GM18526 (cell line): ENCODE measurements around the gene ACTN1.

ENCODE experiments used
- POLR2A ChIP-seq: IDR thresholded peaks from 3 replicates; pipeline ENCODE4 v1.6.1; 2011; ENCODE audit not compliant: insufficient read length; ENCODE audit errors: extremely low read depth

Gene ACTN1

DNA sequence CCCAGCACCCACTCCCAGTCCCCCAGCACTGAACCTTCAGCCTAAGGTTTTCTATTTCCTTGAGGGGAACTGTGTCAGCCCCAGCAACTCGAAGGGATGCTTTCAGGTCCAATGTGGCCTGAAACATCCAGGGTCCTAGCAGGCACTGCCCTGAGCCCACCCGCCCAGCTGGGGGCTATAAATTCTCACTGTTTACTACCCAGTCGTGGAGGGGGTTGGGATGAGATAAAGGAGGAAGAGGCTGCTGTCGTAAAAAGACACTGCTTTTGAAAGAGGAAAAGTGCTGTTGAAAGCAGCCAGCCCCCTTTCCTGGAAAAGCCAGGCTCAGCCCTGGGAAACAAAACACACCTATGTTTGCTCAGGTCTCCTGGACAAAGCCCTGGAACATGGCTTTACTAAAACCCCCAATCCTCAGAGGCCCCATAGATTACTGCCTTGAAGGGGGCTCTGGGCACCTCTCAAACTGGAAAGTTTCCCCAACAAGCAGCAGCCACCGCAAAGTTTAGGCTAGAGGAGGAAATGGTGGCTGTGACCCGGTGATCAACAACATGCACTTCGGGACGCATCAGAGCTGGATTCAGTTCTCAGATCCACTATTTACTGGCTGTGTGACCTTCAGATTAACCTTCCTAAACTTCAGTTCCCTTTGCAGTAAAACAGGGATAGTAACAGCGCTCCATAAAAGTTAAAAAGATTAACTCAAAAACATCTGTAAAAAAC lies 51.0 kb downstream of the ACTN1 start:
- no peak for TF ChIP-seq POLR2A

- no peak for TF ChIP-seq POLR2A
Observed at GRCh38 chr14:68927089-68927488, 52.0 kb downstream of the ACTN1 start.

DNA sequence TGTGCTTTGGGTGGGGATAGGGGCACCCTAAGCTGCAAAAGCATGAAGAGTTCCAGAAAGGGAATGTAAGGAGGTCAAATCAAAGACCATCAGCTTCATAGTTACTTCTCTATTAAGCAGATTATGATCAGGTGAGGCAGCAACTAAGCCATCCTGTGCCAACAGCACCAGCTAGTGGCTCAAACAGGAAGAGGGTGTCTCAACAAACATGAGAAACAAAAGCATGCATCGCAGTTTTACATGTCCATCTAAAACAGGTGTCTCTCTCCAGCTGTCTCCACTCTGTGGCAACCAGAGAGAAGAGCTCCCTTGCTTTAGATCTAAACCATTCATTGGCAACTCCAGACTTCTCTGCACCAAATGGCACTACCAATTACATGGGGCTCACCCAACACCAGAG lies 52.9 kb downstream of the ACTN1 start:
- no peak for TF ChIP-seq POLR2A

GRCh38 chr14:68925373-68925772 lies 53.7 kb downstream of the ACTN1 start:
- no peak for TF ChIP-seq POLR2A

- TF ChIP-seq POLR2A: no peak
Observed at GRCh38 chr14:68924186-68925158, 54.6 kb downstream of the ACTN1 start.

DNA sequence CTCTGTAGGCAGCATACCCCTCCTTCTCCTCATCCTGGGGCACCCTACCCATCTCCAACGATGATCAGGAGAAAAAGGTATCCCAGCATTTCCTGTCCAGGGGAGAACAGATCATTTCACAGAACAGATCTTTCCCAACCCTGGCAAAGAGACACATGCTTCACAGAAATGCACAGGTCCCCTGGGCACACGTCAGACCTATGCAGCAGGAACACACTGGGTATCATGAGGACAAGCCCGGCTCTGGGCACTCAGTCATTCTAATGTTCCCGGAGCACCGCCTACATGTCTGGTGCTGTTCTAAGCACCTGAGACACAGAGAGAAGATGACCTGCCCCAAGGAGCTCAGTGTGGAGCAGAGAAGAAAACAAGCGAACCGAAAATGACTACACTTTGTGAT lies 56.2 kb downstream of the ACTN1 start:
- no peak for TF ChIP-seq POLR2A

DNA sequence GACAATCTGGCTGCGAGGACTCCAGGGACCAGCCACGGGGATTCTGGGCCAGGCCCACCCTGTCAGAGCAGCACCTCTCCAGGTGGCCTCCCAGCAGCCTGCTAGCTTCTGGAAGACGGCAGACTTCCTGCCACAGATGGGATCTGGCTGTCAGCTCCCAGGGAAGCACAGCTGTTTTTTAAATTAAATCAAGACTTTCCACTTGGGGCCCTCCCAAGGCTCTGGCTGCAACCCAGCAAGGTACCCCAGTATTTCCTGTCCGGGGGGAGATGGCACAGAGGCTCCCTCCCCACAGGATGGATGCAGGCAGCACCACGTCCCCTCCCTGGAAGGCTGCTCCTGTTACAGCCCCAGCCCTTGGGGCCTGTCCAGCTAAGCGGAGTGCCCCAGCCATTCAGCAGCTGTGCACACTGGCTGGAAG lies 56.9 kb downstream of the ACTN1 start:
- TF ChIP-seq POLR2A: no peak

- TF ChIP-seq POLR2A: no peak
Observed at GRCh38 chr14:68921666-68922065, 57.4 kb downstream of the ACTN1 start.

DNA sequence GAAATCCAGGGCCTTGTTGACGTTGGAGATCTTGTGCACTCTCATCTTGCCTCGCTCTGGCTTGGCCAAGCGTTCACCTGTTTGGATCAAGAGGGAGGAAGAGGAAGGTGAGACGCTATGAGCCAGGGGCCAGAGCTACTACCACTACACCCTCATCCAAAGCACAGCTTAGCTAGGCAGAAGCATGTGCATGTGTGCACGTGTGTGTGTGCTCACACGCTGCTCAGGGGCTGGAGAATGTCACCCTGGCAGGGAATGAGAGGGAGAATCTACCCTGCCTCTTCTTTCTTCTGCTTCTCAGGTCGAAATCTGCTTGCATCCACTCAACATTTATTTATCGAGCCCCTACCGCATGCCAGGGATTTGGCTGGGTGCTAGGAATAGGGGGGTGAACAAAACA lies 58.1 kb downstream of the ACTN1 start:
- no peak for TF ChIP-seq POLR2A

DNA sequence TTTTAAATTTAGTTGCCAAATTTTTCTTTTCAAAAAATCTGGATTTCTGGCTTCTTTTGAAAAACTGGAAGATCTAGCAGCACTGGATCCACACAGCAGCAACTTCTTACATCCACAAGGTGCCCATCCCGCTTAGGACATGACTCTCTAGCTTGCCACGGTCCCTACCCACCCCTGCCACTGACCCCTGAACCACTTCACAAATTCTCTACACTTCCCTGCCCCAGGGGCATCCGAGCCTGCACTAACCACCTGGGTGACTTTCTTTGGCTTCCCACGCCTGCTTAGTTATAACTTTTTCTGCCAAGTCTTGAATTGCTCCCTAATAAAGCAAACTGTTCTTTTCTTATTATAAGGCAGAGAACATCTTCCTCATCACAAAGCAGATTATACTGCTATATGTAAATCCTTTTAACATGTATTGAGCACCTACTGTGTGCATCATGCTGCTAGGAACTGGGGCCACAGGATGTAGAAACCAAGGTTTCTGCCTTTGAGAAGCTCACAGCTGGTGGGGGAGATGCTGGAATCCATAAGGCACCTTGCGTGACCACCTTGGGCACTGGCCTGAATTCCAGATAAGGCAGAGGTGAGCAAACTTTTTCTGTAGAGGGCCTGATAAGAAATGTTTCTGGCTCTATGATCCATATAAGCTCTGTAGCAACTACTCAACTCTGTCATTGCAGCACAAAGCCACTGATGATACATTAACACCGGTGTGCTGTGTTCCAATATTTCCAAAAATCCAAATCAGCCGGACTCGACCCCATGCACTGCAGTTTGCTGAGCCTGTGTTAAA lies 59.8 kb downstream of the ACTN1 start:
- TF ChIP-seq POLR2A: no peak

DNA sequence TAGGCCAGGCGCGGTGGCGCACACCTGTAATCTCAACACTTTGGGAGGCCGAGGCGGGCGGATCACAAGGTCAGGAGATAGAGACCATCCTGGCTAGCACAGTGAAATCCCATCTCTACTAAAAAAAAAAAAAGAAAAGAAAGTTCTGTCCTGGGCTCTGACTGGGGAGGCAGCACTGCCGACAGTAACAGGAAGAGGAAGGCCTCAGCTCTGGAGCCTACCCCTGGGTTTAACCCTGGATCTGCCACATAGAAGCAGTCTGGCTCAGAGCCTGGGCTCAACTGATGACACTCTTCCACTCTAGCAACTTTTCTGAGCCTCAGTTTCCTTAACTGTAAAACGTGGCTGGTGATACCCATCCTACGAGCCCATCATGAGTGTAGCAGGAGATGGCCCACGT lies 60.5 kb downstream of the ACTN1 start:
- TF ChIP-seq POLR2A: no peak

DNA sequence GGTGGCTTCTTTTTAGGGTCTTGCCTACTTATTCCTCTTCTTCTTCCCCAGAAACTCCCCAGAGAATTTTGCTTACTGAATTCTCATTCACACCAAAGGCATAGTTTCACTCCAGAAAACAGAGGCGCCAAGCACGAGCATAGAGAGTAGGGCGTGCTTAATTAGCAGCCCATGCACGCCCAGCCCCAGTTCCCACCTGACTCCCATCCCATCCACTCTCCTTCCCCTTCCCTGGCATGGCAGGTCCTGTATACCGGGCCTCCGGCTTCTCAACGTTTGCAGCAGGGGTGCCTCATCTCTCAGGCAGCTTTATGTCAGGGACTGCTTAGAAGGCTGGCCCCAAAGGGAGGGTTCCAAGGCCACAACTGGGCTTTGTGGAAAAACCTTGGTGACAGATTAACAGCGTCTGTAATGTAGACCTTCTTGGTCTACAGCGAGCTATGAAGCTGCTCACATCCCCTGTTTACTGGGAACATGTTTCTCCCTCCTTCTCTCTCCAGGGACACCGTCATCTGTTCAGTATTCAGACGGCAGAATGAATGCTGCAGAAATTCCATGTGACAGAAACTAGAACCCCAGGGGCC lies 62.7 kb downstream of the ACTN1 start:
- no peak for TF ChIP-seq POLR2A

DNA sequence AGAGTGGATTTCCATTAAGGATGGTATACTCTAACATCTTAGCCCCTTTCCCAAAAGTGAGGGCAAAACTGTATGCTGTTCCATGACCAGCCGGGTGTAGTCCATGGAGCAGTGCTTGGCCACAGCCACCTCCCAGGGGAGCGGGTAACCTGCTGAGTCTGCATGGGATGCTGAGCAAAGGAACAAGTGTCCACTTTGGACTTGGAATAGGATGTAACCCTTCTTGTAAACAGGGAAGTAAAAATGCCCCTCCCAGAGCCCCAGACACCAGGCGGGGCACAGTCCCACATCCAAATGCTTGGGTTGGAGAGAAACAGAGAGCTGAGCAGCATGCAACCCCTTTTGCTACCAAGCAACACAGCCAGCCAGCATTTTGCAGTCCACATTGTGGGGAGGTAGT lies 65.6 kb downstream of the ACTN1 start:
- no peak for TF ChIP-seq POLR2A

GRCh38 chr14:68911594-68912227 lies 67.4 kb downstream of the ACTN1 start:
- TF ChIP-seq POLR2A: no peak

DNA sequence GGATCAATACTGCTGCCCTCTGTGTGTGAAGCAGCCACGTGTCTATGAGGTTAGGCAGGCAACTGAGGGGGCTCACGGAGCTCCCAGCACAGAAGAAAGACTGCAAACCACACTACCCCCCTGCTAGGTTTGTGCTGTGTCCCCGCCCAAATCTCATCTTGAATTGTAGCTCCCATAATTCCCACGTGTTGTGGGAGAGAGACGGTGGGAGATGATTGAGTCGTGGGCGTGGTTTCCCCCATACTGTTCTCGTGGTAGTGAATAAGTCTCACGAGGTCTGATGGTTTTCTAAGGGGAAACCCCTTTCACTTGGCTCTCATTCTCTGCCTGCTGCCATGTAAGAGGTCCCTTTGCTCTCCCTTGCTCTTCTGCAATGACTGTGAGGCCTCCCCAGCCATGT lies 68.6 kb downstream of the ACTN1 start:
- no peak for TF ChIP-seq POLR2A
